Stimulated activated CD4-positive, alpha-beta T cell treated with anti-CD3 and anti-CD28 coated beads, TNF-alpha, amount 100 ng/mL, for 48 hours (primary cell): ENCODE results near the gene RPH3AL.
"Not testable (repeated sequence)": the region's sequence is repeated elsewhere in the genome, so short reads cannot be mapped to it uniquely, and the experiment has no call there.

Source experiments
- DNase-seq, 3 donors: peaks; one replicate each; pipeline ENCODE4 v3.0.0-alpha.2; 2020; ENCODE audit warnings: low read depth in 3 of 3

Gene RPH3AL

DNA sequence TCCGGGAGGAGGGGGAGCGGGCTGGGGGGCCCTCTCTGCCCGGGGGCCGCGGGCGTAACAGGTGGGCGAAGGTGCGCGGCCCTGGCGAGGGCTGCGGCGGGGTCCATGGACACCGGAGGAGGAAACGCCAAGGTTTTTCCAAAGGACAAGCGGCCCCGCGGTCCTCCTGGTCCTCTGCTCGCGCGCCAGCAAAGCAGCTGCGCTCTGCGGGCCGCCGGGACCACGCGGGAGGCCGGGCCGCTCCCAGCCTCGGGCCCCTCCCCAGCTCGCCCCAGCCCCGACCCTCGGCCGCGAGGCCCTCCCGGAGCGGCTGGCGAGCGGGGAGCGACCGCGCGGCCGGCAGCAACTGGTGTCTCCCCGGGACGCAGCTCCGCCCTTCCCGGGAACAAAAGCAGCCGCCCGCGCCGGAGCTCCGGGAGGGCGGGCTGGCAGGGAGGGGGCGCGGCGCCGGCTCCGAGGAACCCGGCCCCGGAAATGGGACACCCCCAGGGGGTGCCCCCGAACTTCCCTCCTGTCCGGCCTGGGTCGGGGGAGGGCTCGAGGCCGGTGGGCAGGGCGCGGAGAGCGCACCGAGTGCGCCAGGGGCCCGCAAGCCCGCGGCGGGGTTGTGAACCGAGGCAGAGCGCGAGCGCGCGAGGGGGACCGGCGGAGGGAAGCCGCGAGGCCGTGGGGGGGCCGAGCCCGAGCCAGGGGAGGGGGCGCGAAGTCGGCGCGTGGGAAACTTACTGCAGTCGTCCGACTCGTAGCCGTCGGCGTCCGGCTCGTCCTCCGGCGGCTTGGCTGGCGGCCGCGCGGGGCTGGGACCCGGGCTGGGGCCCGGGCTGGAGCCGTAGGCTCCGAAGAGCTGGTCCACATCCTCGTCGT is 172.0 kb downstream of the RPH3AL start:
- DNase-seq, result no peak

DNA sequence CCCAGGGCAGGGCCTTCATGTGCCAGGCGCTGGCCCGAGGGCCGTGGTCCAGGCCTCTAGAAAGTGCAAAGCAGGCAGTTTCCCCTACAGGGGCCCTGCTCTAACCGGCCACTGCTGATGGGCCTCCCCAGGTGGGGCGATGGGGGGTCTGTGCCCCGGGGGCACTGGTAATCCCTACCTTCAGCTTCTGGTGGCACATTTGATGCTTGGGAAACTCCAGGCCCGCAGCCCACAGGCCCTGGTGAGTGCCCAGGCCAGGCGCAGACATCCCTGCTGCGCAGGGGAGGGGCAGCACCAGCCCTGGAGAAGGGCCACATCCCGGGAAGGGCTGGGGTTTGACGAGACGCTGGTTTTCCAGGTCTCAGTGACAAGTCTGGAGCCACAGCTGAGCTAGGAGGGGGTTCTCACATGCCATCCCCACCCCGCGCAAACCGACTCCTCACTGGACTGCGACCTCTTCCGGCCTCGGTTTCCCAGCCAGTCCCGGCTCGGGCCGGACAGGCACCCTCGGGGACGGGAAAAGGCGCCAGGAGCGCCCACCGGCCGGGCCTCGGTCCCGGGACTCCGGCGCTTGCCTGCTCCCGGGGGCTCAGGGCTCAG is 172.7 kb downstream of the RPH3AL start:
- DNase-seq, result no peak

DNA sequence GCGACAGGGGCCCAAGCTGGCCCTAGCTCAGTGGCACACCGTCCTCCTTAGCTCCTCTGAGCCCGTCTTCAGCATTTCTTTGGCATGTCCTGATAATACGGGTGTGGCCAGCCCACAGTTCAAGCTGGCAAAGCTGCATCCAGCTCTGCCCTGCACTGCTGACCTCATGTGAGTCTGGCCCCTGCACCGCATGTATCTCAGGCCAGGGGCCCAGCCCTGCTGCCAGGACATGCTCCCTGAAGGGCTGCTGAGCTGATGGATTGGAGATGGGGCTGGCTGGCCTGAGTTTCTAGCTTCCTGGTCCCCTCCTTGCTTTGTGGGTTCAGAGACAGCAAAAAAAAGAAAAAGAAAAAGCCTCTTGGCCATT is 173.6 kb downstream of the RPH3AL start:
- DNase-seq, result no peak

DNA sequence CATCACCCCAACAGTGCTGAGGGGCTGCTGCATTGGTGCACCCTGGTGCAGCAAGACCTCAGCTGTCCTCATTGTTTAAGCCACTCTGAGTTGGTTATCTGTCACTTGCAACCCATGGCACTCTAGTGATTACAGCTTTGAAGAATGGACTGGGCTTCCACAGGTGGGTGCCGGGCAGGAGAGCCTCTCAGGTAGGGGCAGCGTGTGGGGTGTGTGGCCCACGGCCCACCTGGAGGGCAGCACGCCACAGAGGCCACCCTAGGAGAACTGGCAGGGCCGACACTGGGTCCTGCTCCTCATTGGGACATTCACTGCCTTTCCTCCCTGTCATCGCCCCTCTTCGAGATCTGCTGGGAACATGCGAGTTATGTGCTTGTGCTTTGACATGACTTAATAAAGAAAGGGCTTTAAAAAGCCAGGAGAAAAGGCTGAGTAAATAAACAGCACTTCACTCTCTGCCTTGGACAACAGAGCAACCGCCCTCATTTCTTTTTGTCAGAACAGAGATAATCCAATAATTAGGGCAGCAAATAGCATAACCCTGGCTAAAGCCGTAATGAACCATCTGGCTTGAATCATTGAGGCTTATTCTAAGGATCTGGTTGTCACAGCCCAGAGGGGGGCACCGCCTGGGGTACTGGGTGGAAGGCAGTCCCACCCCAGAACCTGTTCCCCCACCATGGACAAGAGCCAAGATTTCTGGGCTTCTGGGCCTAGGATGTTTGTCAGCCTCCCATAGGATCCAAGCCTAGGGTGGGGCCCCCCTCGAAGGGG is 174.1 kb downstream of the RPH3AL start:
- DNase-seq, result no peak

DNA sequence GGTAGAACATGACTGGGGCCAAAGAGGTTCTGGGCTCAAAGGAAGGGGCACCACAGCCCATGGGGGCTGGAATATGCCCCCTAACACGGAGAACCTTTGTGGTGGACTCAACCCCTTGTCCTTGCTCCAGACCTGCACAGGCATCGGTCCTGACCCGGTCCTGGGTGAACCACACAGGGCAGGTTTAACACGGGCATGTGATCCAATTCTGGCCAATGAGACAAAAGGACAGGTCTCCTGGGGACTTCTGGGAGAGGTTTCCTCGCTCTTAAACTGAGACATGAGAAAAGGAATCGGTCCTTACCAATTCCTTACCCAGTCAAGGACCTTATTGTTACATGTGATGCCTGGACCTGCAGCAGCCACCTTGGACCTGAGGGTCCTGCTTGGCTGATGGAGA is 174.8 kb downstream of the RPH3AL start:
- no peak for DNase-seq

DNA sequence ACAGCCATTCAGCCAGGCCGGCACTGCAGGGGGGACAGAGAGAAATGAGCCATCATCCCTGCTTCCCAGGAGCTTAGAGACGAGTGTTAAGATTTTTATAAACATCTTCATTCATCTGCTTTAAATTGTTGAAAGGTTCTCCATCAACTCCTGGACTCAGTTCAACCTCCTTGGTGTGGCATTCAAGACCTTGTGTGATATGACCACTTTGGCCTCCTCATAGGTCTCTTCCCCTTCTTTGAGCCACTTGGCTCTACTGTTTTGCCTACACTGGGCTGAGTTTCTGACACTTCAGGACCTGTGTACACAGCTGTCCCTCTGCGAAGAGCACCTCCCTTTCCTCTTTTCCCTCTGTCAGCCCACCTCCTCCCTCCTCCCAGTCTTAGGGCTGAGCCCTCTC is 175.5 kb downstream of the RPH3AL start:
- DNase-seq, result no peak

DNA sequence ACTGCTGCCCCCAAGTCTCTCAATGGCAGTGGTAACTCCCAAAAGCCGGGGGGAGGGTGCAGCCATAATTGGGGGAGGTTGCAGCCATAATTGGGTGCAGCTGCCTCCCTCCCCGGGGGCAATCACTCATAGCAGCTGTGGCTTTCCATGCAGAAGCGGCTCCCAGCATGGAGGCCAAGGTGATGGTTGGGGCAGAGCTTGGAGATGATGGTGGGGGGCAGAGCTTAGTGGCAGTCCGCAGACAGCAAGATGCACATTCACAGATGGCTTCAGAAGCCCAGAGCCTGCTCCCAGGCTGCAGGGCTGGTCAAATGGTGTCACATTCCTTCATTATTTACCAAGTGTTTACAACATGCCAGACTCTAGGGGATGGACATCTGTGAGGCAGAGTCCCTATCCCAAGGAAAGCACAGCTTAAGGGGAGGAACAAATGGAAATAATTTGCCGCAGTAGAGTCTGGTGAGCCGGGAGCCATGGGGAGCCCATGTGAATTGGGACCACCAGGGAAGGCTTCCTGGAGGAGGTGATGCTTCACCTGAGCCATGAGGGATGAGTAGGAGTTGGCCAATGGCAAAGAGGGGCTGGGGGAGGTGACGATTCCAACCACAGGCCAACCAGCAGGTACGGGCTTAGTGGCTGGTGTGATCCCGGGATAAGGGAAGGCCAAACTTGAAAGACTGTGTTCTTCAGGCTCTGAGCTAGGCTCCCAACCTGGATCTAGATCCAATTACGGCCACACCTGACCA is 179.3 kb downstream of the RPH3AL start:
- DNase-seq, result no peak

DNA sequence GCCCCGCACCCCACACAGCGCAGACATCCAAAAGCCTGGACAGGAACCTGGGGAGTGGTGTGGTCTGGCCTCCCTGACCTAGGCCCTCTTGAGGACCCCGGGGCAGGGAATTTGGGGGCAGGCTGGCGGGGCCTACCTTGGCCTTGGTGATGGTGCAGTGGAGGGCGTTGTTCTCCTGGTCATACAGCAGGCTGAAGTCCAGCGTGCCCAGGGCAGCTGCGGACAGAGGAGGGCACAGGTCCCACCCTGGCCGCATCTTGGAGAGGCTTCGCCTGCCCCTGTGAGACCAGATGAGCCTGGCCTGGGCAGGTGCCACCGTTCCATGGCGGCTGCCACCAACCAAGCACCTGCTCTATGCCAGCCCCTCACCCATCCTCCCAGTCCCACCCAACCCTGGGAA is 180.2 kb downstream of the RPH3AL start:
- DNase-seq, result no peak

DNA sequence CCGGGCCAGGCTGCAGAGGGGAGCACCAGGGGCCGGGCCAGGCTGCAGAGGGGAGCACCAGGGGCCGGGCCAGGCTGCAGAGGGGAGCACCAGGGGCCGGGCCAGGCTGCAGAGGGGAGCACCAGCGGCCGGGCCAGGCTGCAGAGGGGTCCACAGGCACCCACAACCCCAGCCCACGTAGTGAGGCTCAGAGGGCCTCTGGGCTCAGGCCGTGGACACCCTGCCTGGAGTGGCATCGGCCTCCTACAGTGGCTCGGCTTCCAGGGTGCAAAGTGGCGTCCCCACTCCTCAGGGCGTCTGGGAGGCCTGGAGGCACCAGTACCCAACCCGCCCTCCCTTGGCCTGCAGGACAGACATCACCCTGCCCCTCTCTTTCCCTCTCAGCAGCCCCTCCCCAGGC is 180.7 kb downstream of the RPH3AL start:
- no peak for DNase-seq

DNA sequence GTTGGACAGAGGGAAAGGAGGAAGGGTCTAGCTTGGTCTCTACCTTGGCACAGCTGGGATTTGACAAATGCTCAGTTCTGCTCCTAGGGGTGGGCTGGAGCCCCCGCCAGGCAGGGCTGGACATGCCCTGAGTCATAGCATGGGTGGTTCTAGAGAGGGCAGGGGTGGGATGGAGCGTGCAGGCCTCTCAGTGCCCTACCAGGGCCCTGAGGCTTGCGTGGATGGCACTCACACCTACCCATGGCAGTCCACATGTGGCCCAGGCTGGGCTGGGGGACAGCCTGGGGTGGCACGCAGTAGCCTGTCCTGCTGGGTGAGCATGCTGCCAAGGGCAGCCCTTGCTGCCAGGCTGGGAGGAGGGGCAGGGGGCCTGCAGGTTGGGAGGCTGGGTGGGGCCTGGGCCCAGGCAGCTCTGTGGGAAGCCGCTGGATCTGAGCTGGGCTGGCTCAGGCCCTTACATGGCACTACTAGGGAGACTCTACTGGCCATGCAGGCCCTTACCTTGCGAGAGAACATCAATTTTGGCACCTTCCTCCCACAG is 182.4 kb downstream of the RPH3AL start:
- DNase-seq, result no peak

DNA sequence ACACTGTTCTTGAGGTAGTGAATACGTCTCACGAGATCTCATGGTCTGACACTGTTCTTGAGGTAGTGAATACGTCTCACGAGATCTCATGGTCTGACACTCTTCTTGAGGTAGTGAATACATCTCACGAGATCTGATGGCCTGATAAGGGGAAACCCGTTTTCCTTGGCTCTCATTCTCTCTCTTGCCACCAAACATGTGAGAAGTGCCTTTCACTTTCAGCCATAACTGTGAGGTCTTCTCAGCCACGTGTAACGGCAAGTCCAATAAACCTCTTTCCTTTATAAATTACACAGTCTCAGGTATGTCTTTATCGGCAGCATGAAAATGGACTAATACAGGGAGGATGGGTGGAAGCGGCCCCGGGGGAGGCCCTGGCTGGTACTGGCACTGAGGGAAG is 184.0 kb downstream of the RPH3AL start:
- not testable (repeated sequence) for DNase-seq

DNA sequence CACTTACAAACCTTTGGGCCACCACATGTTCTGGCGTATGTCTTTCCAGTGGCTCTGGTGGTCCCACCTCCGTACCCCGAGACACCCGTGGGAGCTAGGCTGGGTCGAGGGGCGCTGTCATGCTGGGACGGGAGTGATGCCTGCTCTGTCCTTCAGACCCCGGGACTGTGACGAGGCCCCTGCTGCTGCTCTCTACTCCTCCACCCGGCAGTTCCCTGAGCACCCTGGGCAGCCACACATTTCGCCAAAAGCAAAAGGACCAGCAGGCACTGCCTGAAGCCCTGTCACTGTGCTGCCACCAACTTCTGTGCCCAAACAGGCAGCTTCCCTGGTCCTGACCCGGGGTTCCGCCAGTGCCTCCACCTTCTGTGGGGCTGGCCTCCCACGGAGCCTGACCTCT is 186.7 kb downstream of the RPH3AL start:
- no peak for DNase-seq

DNA sequence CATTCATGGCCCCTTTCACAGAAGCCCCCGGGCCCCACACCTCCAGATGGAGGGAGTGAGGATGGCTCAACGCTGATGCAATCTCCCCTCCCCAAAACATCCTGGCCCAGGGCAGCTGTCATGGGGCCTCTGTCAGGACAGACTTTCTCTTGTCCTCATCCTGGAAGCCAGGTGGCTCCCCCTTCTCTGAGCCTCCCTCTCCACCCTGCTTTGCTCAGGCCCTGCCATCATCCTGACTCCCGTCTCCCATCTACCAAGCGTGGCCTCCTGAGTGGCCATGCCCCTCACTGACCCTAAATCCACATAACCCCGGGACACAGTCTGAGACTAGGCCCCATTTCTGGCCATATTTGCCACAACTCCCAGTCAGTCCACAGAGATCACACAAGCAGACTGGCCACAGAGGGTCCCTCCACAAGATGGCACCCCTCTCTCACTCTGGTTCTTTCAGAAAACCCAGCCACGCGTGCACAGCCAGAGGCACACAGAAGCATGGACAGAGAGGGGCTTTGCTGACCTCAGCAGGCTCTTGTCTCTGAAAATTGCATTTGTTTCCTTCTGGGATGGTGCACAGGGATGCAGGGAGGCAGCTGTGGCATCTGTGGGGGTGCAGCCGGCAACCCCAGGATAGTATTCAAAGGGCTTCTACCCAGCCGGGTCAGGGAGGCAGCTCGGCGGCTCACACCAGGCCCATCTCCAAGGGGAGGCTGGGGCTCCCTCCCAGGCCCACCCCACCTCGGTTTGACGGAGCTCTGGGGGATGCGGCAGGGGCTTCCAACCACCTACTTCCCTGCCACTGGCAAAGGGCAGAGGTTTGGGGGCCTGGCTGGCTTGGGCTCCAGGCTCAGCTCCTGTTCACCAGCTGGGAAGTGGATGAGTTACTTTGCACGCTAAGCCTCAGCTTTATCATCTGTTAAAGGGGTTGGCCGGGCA is 188.0 kb downstream of the RPH3AL start:
- no peak for DNase-seq

DNA sequence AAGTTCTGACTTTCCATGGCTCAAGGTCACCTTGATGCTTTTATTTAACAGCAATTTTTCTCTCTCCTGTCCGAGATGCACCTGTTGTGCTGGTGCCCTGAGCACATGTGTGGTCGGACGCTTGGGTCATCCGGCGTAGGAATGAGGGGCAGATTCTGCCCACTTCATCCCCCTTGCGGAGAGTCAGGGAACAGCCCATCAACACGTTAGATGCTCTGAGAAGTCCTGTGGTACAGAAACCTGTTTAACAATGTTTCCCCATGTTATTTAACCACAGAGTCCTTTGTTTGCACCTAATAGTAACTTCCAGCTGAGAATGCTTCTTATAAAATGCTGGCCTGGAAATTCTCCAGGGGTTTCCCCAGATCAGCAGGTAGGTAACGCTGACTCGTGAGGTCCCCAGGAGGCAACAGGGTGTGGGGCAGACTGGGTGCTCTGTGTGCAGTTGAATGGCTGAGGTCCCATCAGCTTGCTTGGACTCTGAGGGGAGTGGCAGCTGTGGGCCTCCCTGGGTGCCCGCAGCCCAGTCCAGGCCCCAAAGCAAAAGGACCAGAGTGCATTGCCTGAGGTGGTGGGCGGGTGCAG is 189.0 kb downstream of the RPH3AL start:
- no peak for DNase-seq

DNA sequence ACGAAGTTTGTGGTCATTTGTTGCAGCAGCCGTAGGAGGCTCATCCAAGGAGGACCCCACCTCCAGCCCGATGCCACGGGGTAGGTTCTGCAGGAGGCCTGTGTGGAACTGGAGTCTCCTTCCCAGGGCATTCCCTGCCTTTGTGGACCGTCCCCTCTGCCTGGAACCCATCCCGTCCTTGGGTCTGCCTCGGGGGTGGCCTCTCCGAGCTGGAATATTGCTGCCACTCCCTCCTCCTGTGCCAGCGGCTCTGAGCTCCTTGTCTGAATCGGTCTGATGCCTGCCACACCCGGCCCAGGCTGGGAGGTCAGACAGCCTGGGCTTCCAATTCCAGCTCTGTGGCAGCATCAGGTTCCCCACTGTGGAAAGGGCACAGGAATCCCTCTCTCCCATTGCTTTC is 189.9 kb downstream of the RPH3AL start:
- DNase-seq, result no peak
